CD14-positive monocyte (primary cell): Measurements from ENCODE around the gene NUP205. TPM values are rescaled to one million over a fixed set of nuclear protein-coding genes. Genes with fewer than 3 reads are reported as not detected.

Experiments
- DNase-seq, 3 donors: peaks; one replicate each; pipeline ENCODE4 v3.0.0-alpha.2; 2011 to 2022
- H2AFZ ChIP-seq: 2 replicates; pipeline ENCODE4 v1.6.0; 2012; ENCODE audit warnings: mild to moderate bottlenecking, low read depth, low read length, inconsistent platforms; ENCODE audit not compliant: insufficient read depth, poor library complexity, severe bottlenecking
- H3K27ac ChIP-seq, 2 donors: 1 replicate in 1 of 2; 2 replicates in 1 of 2; pipeline ENCODE4 v1.5.1; 2012 to 2013; ENCODE audit warnings: low read length in 2 of 2, control low read depth in 1 of 2, inconsistent platforms in 1 of 2, low read depth in 1 of 2, mild to moderate bottlenecking in 1 of 2
- H3K27me3 ChIP-seq, 2 donors: one replicate each; pipeline versions ENCODE4 v1.6.0 to v1.6.1; 2011 to 2013; ENCODE audit warnings: low read length in 2 of 2; ENCODE audit not compliant: control insufficient read depth in 2 of 2, insufficient read depth in 2 of 2
- H3K36me3 ChIP-seq, 2 donors: replicated peaks in 1 of 2; 1 replicate in 1 of 2; 2 replicates in 1 of 2; pipeline versions ENCODE4 v1.5.1 to v1.6.1; 2012 to 2013; ENCODE audit warnings: low read length in 2 of 2, control low read depth in 1 of 2, inconsistent platforms in 1 of 2, mild to moderate bottlenecking in 1 of 2; ENCODE audit not compliant: insufficient read depth in 2 of 2, control insufficient read depth in 1 of 2
- H3K4me1 ChIP-seq, 2 donors: 1 replicate in 1 of 2; 2 replicates in 1 of 2; pipeline versions ENCODE4 v1.5.1 to v1.6.1; 2012 to 2013; ENCODE audit warnings: low read length in 2 of 2, control low read depth in 1 of 2, inconsistent platforms in 1 of 2, mild to moderate bottlenecking in 1 of 2, moderate library complexity in 1 of 2; ENCODE audit not compliant: insufficient read depth in 2 of 2, control insufficient read depth in 1 of 2
- H3K4me2 ChIP-seq: replicated peaks from 2 replicates; pipeline ENCODE3; 2012; ENCODE audit warnings: low read length, moderate library complexity, mild to moderate bottlenecking; ENCODE audit not compliant: poor library complexity, severe bottlenecking; ENCODE audit errors: extremely low read depth
- H3K4me3 ChIP-seq, 3 experiments: fragments of 200-600 bp in 1 of 3; sonication (generic) in 1 of 3; replicated peaks in 1 of 3; 1 replicate in 2 of 3; 2 replicates in 1 of 3; pipeline ENCODE4 v1.5.1; 2011 to 2013; ENCODE audit warnings: low read length in 3 of 3, mild to moderate bottlenecking in 3 of 3, control low read depth in 2 of 3, low read depth in 2 of 3, inconsistent platforms in 1 of 3, moderate library complexity in 1 of 3
- H3K79me2 ChIP-seq: 2 replicates; pipeline ENCODE4 v1.6.0; 2012; ENCODE audit warnings: mild to moderate bottlenecking, control low read depth, inconsistent platforms, low read length, moderate library complexity; ENCODE audit not compliant: insufficient read depth
- H3K9ac ChIP-seq: 2 replicates; pipeline ENCODE4 v1.6.0; 2017; ENCODE audit warnings: low read length, mild to moderate bottlenecking; ENCODE audit not compliant: insufficient read depth, poor library complexity, severe bottlenecking
- H3K9me3 ChIP-seq, 2 donors: replicated peaks in 1 of 2; 1 replicate in 1 of 2; 2 replicates in 1 of 2; pipeline versions ENCODE4 v1.5.1 to v1.6.1; 2012 to 2013; ENCODE audit warnings: low read length in 2 of 2, control low read depth in 1 of 2; ENCODE audit not compliant: control insufficient read depth in 1 of 2, insufficient read depth in 1 of 2
- H4K20me1 ChIP-seq: 2 replicates; pipeline ENCODE4 v1.6.0; 2012; ENCODE audit warnings: mild to moderate bottlenecking, low read length, control low read depth, moderate library complexity; ENCODE audit not compliant: insufficient read depth
- H3K27ac Mint-ChIP-seq, 7 donors: one replicate each; pipeline ENCODE4 v1.8.0; 2020; ENCODE audit warnings: mild to moderate bottlenecking in 7 of 7, mixed read lengths in 7 of 7, moderate library complexity in 6 of 7, inconsistent platforms in 2 of 7
- H3K27me3 Mint-ChIP-seq, 3 donors: one replicate each; pipeline ENCODE4 v1.8.0; 2021 to 2022; ENCODE audit warnings: low read depth in 3 of 3, mild to moderate bottlenecking in 3 of 3, mixed read lengths in 3 of 3, moderate library complexity in 3 of 3, inconsistent platforms in 1 of 3
- H3K36me3 Mint-ChIP-seq, 2 donors: one replicate each; pipeline ENCODE4 v1.8.0; 2020; ENCODE audit warnings: mixed read lengths in 2 of 2, inconsistent platforms in 1 of 2, mild to moderate bottlenecking in 1 of 2
- H3K4me1 Mint-ChIP-seq: one replicate; pipeline ENCODE4 v1.8.0; 2020; ENCODE audit warnings: mild to moderate bottlenecking, mixed read lengths
- H3K4me3 Mint-ChIP-seq, 2 donors: one replicate each; pipeline ENCODE4 v1.8.0; 2020; ENCODE audit warnings: mild to moderate bottlenecking in 2 of 2, mixed read lengths in 2 of 2, moderate library complexity in 1 of 2
- H3K9me3 Mint-ChIP-seq, 7 donors: one replicate each; pipeline ENCODE4 v1.8.0; 2020 to 2022; ENCODE audit warnings: mixed read lengths in 7 of 7, mild to moderate bottlenecking in 6 of 7, moderate library complexity in 6 of 7, inconsistent platforms in 2 of 7
- CTCF ChIP-seq: fragments of 200-600 bp; IDR thresholded peaks from one replicate; pipeline ENCODE4 v1.8.0; 2022; ENCODE audit warnings: antibody characterized with exemption, mild to moderate bottlenecking
- WGBS: methylation state at CpG from one replicate; pipeline ENCODE4 v1.1.5; 2013; ENCODE audit warnings: missing lambda C conversion rate; ENCODE audit not compliant: insufficient coverage; 5-methylcytosine and 5-hydroxymethylcytosine counted together
- intact Hi-C, 2 donors: fragments of 100-400 bp; cut with micrococcal nuclease; formaldehyde crosslinking; loops; one replicate each; pipeline versions ENCODE4 v1.15.0 to v1.15.1; 2023
- polyA plus RNA-seq, 3 donors: library from polyadenylated mRNA; depleted of rRNA in 1 of 3; unstranded in 2 of 3; stranded (reverse) in 1 of 3; fragments of 300-500 nt in 2 of 3; fragments of >200 nt in 1 of 3; fragmentation: Illumina TruSeq in 2 of 3; gene quantifications; 1 replicate in 2 of 3; 2 replicates in 1 of 3; pipeline ENCODE4 v1.2.3, GENCODE V29; 2012 to 2021
- small RNA-seq: library from RNA; depleted of rRNA; stranded (forward); fragments of <200 nt; gene quantifications from one replicate; pipeline ENCODE3, GENCODE V24; 2012; ENCODE audit warnings: low read depth; ENCODE audit not compliant: insufficient read length

NUP205 gene
- polyA plus RNA-seq, 3 donors: 10.9 to 15.2 (median 13.7) TPM

- H3K36me3 Mint-ChIP-seq: peaks cover 10 to 13% of the 10 kb centered on the region in 2 donors
- H3K79me2 ChIP-seq: no peaks in the 10 kb centered on the region
- H3K9me3 ChIP-seq: no peaks in the 10 kb centered on the region
- no peaks in the 10 kb centered on the region for H3K27me3 ChIP-seq
- H3K27ac ChIP-seq: no peak overlapping the region
- no peak overlapping the region for H3K27ac Mint-ChIP-seq
- H3K4me3 Mint-ChIP-seq: no peak overlapping the region
- H2AFZ ChIP-seq: no peak overlapping the region
- no peaks in the 10 kb centered on the region for H3K4me1 ChIP-seq
- H3K9me3 Mint-ChIP-seq: no peaks in the 10 kb centered on the region
- no peaks in the 10 kb centered on the region for H4K20me1 ChIP-seq
- intact Hi-C loops: no loop called here
- WGBS: no CpG with 5 or more reads among the region's 4 CpGs
- no peak overlapping the region for H3K4me2 ChIP-seq
- TF ChIP-seq CTCF: no peak
- DNase-seq: no peak
- H3K4me3 ChIP-seq: no peak overlapping the region
- H3K36me3 ChIP-seq: no peaks in the 10 kb centered on the region
- H3K4me1 Mint-ChIP-seq: peaks cover 8% of the 10 kb centered on the region
- H3K27me3 Mint-ChIP-seq: peaks cover 0 to 1% (median 0%) of the 10 kb centered on the region in 3 donors
- no peak overlapping the region for H3K9ac ChIP-seq
Measured at GRCh38 chr7:135693558-135693957, 135.8 kb downstream of the NUP205 start.

DNA sequence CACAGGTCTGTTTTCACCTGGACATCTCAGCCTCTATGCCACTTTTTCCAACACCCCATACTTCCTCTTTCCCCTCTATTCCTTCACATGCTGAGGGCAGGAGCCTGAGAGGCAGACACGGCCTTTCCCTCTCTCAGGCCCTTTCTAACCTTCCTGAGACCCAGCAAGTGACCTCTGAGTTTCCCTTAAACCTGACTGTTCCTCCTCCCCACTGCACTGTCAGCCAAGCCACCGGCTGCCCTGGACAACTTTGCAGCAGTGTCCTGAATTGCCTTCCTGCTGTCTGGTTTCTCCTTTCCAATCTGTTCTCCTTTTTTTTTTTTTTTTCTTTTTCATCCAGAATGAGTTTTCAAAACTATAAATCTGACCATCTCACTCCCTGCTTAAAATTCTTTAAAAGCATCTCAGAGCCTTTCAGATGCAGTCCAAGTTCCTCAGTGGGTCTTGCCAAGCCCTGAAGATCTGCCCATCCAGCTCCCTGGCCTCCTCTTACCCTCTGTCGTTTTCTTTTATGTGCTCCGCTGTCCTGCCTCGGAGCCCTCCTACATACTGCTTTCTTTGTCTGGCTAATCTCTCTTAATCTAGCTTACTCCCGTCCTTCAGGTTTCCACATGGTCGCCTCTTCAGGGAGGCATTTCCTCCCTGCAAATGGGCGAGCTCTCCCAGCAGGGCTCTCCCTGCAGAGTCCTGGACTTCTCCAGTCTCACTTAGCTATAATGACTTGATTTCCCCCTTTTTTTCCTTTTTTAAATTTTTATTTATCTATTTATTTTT is 139.7 kb downstream of the NUP205 start:
- TF ChIP-seq CTCF: no peak
- Histone ChIP-seq H3K27me3 (no peaks in the 10 kb centered on the region), H4K20me1 (no peaks in the 10 kb centered on the region), H3K27ac (no peak overlapping the region), H2AFZ (no peak overlapping the region), H3K4me1 (no peaks in the 10 kb centered on the region), H3K36me3 (no peaks in the 10 kb centered on the region), H3K4me3 (no peak overlapping the region), H3K9ac (no peak overlapping the region), H3K4me2 (no peak overlapping the region), H3K79me2 (no peaks in the 10 kb centered on the region), H3K9me3 (no peaks in the 10 kb centered on the region)
- Mint-ChIP-seq H3K36me3 (peaks cover 3 to 10% of the 10 kb centered on the region in 2 donors), H3K4me1 (no peaks in the 10 kb centered on the region), H3K27ac (peak overlapping the region in 1 of 7 donors; percentile 47), H3K4me3 (no peak overlapping the region), H3K27me3 (peaks cover 0 to 3% (median 0%) of the 10 kb centered on the region in 3 donors), H3K9me3 (no peaks in the 10 kb centered on the region)
- WGBS: 83% methylated on average over 6 of the region's 8 CpGs
- no peak for DNase-seq
- intact Hi-C loops: no loop called here

Small RNA genes within 50 kb of the gene (small RNA-seq; reads per million reads assigned to genes)
- gene RNU6-1154P: not detected

Other genes with a start within 250 kb of the NUP205 start
- 1 to 10 TPM; 4.3 to 7.9 (median 6.3) TPM for gene CNOT4, start 47.8 kb upstream of the NUP205 start, polyA plus RNA-seq
- gene STMP1, start 104.6 kb downstream of the NUP205 start, polyA plus RNA-seq: 100 to 1,000 TPM in 1 of 3 donors, 10 to 100 TPM in 2; 20.4 to 108 (median 88.8) TPM
- not detected for gene SLC13A4, start 170.3 kb downstream of the NUP205 start, polyA plus RNA-seq
- not detected for gene FAM180A, start 190.9 kb downstream of the NUP205 start, polyA plus RNA-seq